Right ventricle myocardium superior (tissue), 1 donor: ENCODE data around the gene EML2. TPM values are rescaled to one million over a fixed set of nuclear protein-coding genes. Genes with fewer than 3 reads are reported as not detected.

Experiments
- ATAC-seq: fragments of 200-7000 bp; cut with Tn5 transposase; one replicate; pipeline ENCODE4 v1.9.1; 2020; ENCODE audit warnings: mild to moderate bottlenecking; ENCODE audit not compliant: poor library complexity
- DNase-seq: peaks from one replicate; pipeline ENCODE4 v3.0.0-alpha.2; 2020
- intact Hi-C: fragments of 100-400 bp; cut with DNase I; formaldehyde crosslinking; loops from one replicate; pipeline ENCODE4 v1.11.2; 2022
- total RNA-seq: library from RNA; stranded (reverse); fragmentation: NEBNext Ultra II Directional; extraction: Animal tissue kit (Norgen Biotek cat#: 25700); gene quantifications from one replicate; pipeline ENCODE4 v1.2.1, GENCODE V29; 2021
- donor health status: DM: no; HTN: yes; CAD: no; lungs with severe emphysema.

Gene EML2
- total RNA-seq, 1 donor from 2014 or later, result 30.6 TPM

GRCh38 chr19:45597425-45598111 is 41.6 kb downstream of the EML2 start:
- ATAC-seq (no peak), DNase-seq (no peak)
- intact Hi-C loops, result no loop called here

- intact Hi-C loops, result no loop called here
- ATAC-seq, result peak; percentile 13
- no peak for DNase-seq
These were observed 43.4 kb downstream of the EML2 start for GRCh38 chr19:45595814-45596213.

GRCh38 chr19:45593520-45593919 is 45.7 kb downstream of the EML2 start:
- intact Hi-C loops, result no loop called here
- ATAC-seq (no peak), DNase-seq (no peak)

GRCh38 chr19:45592366-45592765 is 46.8 kb downstream of the EML2 start:
- no peak for ATAC-seq
- no peak for DNase-seq
- intact Hi-C loops, result no loop called here

GRCh38 chr19:45591638-45592005 is 47.6 kb downstream of the EML2 start:
- no peak for ATAC-seq
- DNase-seq, result no peak
- intact Hi-C loops, result no loop called here

- DNase-seq (peak; percentile 51), ATAC-seq (peak; percentile 61)
- intact Hi-C loops, result no loop called here
These were observed 48.1 kb downstream of the EML2 start for GRCh38 chr19:45591004-45591637.

GRCh38 chr19:45590300-45591003 is 48.7 kb downstream of the EML2 start:
- intact Hi-C loops, result no loop called here
- DNase-seq (no peak), ATAC-seq (no peak)

GRCh38 chr19:45589768-45590167 is 49.4 kb downstream of the EML2 start:
- DNase-seq (no peak), ATAC-seq (no peak)
- intact Hi-C loops, result no loop called here

GRCh38 chr19:45587873-45588272 is 51.3 kb downstream of the EML2 start:
- no peak for ATAC-seq
- intact Hi-C loops, result no loop called here
- DNase-seq, result no peak

- no peak for DNase-seq
- ATAC-seq, result no peak
- intact Hi-C loops, result no loop called here
These were observed 54.0 kb downstream of the EML2 start for GRCh38 chr19:45585158-45585577.

- peak; percentile 95 for ATAC-seq
- DNase-seq, result peak; percentile 100
- intact Hi-C loops, result no loop called here
These were observed 54.7 kb downstream of the EML2 start, which contains the start of gene OPA3 for GRCh38 chr19:45584332-45585157. Gene OPA3, minus strand, starts transcription at chr19:45584802. Its CDS starts 38 bp downstream, at chr19:45584764.

- no peak for DNase-seq
- ATAC-seq, result no peak
- intact Hi-C loops, result no loop called here
These were observed 57.6 kb downstream of the EML2 start for GRCh38 chr19:45581576-45581975.

- intact Hi-C loops, result no loop called here
- DNase-seq (no peak), ATAC-seq (peak; percentile 24)
These were observed 60.3 kb downstream of the EML2 start for GRCh38 chr19:45578861-45579260.

GRCh38 chr19:45577111-45577905 is 61.9 kb downstream of the EML2 start:
- ATAC-seq (peak; percentile 82), DNase-seq (peak; percentile 64)
- intact Hi-C loops, result no loop called here

GRCh38 chr19:45576682-45577081 is 62.5 kb downstream of the EML2 start:
- ATAC-seq (no peak), DNase-seq (no peak)
- intact Hi-C loops, result no loop called here

- intact Hi-C loops, result no loop called here
- DNase-seq, result no peak
- ATAC-seq, result no peak
These were observed 64.0 kb downstream of the EML2 start for GRCh38 chr19:45575216-45575615.

GRCh38 chr19:45574526-45574925 is 64.7 kb downstream of the EML2 start:
- intact Hi-C loops, result loop anchor here (5.0 kb wide), 1 partner anchor 52 kb away; no protein-coding TSS in a partner anchor
- ATAC-seq (peak; percentile 10), DNase-seq (no peak)
